Measurements from ENCODE around the gene NFE2L1.

- TF ChIP-seq CTCF (IDR thresholded peaks at IDR 0.05), result no peak
- TF ChIP-seq POLR2A (IDR thresholded peaks at IDR 0.05), result no peak
Measured at GRCh38 chr17:48002916-48003416, 45.2 kb upstream of the NFE2L1 start.

All from thyroid gland (tissue), 4 donors.